ENCODE results near the gene SH3BGRL3.
"Not testable (repeated sequence)": the region's sequence is repeated elsewhere in the genome, so short reads cannot be mapped to it uniquely, and the experiment has no call there.

SH3BGRL3 gene

GRCh38 chr1:26317146-26317545, 37.3 kb downstream of the SH3BGRL3 start:
- DNase-seq (ENCODE audit: low spot score), result no peak

GRCh38 chr1:26317612-26318337, 37.9 kb downstream of the SH3BGRL3 start, which contains the start of gene CD52:
Gene CD52, plus strand, starts transcription at chr1:26317958. Its CDS starts 60 bp downstream, at chr1:26318018.
- DNase-seq (ENCODE audit: low spot score), result no peak

- peak; percentile 53 for DNase-seq (ENCODE audit: low spot score)
Observed at GRCh38 chr1:26318338-26319064, 38.6 kb downstream of the SH3BGRL3 start.

GRCh38 chr1:26320896-26321295, 41.0 kb downstream of the SH3BGRL3 start:
- no peak for DNase-seq (ENCODE audit: low spot score)

GRCh38 chr1:26321315-26322041, 41.6 kb downstream of the SH3BGRL3 start:
- peak; percentile 93 for DNase-seq (ENCODE audit: low spot score)

- no peak for DNase-seq (ENCODE audit: low spot score)
Observed at GRCh38 chr1:26322042-26322331, 42.1 kb downstream of the SH3BGRL3 start.

- DNase-seq (ENCODE audit: low spot score), result no peak
Observed at GRCh38 chr1:26323382-26323781, 43.5 kb downstream of the SH3BGRL3 start.

- DNase-seq (ENCODE audit: low spot score), result no peak
Observed at GRCh38 chr1:26324550-26324949, 44.7 kb downstream of the SH3BGRL3 start.

- no peak for DNase-seq (ENCODE audit: low spot score)
Observed at GRCh38 chr1:26327956-26328362, 48.1 kb downstream of the SH3BGRL3 start.

- no peak for DNase-seq (ENCODE audit: low spot score)
Observed at GRCh38 chr1:26328597-26328996, 48.7 kb downstream of the SH3BGRL3 start.

GRCh38 chr1:26329380-26329779, 49.5 kb downstream of the SH3BGRL3 start:
- not testable (repeated sequence) for DNase-seq (ENCODE audit: low spot score)

GRCh38 chr1:26330276-26330675, 50.4 kb downstream of the SH3BGRL3 start:
- no peak for DNase-seq (ENCODE audit: low spot score)

Data from hematopoietic multipotent progenitor cell treated with erythropoietin and hydrocortisone succinate and interleukin-3 and kit ligand, for 15 days (in vitro differentiated cells).